SK-N-SH (cell line): ENCODE results near the gene MRPL24.

ENCODE experiments used
- EZH2phosphoT487 ChIP-seq: fragments of 200-600 bp; sonication (generic); IDR thresholded peaks from 2 replicates; pipeline ENCODE4 v1.6.1; 2017; ENCODE audit warnings: low read depth, mixed run types, mild to moderate bottlenecking, antibody characterized with exemption, moderate library complexity, borderline replicate concordance
- FOSL2 ChIP-seq: IDR thresholded peaks from 2 replicates; pipeline ENCODE4 v1.4.0; 2012; ENCODE audit warnings: low read depth, mild to moderate bottlenecking, moderate library complexity, borderline replicate concordance
- PBX3 ChIP-seq: IDR thresholded peaks from 2 replicates; pipeline ENCODE4; 2012
- POLR2AphosphoS5 ChIP-seq: IDR thresholded peaks from 2 replicates; pipeline ENCODE4 v1.6.1; 2012; ENCODE audit warnings: low read depth, low read length
- RCOR1 ChIP-seq: fragments of 150-350 bp; IDR thresholded peaks from 2 replicates; pipeline ENCODE4 v1.6.1; 2017; ENCODE audit warnings: antibody characterized with exemption, low read length
- RXRA ChIP-seq: IDR thresholded peaks from 2 replicates; pipeline ENCODE4 v1.4.0; 2012; ENCODE audit warnings: low read depth, mild to moderate bottlenecking, borderline replicate concordance
- YY1 ChIP-seq: IDR thresholded peaks from 2 replicates; pipeline ENCODE4 v1.4.0; 2012; ENCODE audit warnings: low read depth, mild to moderate bottlenecking
- TF ChIP-seq, protein P1 (sequence below): IDR thresholded peaks from 2 replicates; pipeline ENCODE4 v1.4.0; 2012; ENCODE audit warnings: low read depth
- TF ChIP-seq, protein P2 (sequence below): fragments of 200-600 bp; sonication (generic); IDR thresholded peaks from 2 replicates; pipeline ENCODE4 v1.6.1; 2017; ENCODE audit warnings: antibody characterized with exemption, mild to moderate bottlenecking, moderate library complexity
- TF ChIP-seq, protein P3 (sequence below): IDR thresholded peaks from 2 replicates; pipeline ENCODE4 v1.4.0; 2012; ENCODE audit warnings: low read depth, borderline replicate concordance
- TF ChIP-seq, protein P4 (sequence below): fragments of 150-350 bp; IDR thresholded peaks from 2 replicates; pipeline ENCODE4 v1.6.1; 2017; ENCODE audit warnings: antibody characterized with exemption, low read length, low read depth, borderline replicate concordance

DNA sequence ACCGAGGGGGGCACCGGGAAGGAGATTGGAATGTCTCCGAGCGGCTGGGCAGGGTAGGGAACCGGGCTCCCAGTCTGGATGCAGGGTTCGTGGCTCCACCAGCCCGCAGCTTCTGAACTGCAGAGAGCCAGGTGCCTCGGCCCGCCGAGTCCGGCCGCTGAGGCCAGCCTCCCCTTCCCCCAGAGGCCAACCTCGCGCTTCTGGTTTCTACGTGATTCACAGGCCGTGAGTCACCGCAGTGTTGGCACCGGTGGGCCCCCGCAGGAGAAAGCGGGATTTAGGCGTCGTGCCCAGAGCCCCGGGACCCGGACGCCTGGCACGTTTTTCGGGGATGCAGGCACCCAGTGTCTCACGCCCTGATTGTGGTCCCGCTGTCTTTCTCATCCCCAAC lies 36.0 kb downstream of the MRPL24 start:
- TF ChIP-seq FOSL2 (peak; percentile 96), EZH2phosphoT487 (no peak), RXRA (no peak; the same call in 1 of the 2 replicates), PBX3 (peak; percentile 28; the same call in 1 of the 2 replicates), POLR2AphosphoS5 (no peak), RCOR1 (no peak), YY1 (no peak)
- TF ChIP-seq, protein P1, sequence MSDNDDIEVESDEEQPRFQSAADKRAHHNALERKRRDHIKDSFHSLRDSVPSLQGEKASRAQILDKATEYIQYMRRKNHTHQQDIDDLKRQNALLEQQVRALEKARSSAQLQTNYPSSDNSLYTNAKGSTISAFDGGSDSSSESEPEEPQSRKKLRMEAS, result peak; percentile 90
- TF ChIP-seq, protein P2, sequence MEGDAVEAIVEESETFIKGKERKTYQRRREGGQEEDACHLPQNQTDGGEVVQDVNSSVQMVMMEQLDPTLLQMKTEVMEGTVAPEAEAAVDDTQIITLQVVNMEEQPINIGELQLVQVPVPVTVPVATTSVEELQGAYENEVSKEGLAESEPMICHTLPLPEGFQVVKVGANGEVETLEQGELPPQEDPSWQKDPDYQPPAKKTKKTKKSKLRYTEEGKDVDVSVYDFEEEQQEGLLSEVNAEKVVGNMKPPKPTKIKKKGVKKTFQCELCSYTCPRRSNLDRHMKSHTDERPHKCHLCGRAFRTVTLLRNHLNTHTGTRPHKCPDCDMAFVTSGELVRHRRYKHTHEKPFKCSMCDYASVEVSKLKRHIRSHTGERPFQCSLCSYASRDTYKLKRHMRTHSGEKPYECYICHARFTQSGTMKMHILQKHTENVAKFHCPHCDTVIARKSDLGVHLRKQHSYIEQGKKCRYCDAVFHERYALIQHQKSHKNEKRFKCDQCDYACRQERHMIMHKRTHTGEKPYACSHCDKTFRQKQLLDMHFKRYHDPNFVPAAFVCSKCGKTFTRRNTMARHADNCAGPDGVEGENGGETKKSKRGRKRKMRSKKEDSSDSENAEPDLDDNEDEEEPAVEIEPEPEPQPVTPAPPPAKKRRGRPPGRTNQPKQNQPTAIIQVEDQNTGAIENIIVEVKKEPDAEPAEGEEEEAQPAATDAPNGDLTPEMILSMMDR, result no peak
- TF ChIP-seq, protein P3, sequence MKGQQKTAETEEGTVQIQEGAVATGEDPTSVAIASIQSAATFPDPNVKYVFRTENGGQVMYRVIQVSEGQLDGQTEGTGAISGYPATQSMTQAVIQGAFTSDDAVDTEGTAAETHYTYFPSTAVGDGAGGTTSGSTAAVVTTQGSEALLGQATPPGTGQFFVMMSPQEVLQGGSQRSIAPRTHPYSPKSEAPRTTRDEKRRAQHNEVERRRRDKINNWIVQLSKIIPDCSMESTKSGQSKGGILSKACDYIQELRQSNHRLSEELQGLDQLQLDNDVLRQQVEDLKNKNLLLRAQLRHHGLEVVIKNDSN, result no peak
- TF ChIP-seq, protein P4, sequence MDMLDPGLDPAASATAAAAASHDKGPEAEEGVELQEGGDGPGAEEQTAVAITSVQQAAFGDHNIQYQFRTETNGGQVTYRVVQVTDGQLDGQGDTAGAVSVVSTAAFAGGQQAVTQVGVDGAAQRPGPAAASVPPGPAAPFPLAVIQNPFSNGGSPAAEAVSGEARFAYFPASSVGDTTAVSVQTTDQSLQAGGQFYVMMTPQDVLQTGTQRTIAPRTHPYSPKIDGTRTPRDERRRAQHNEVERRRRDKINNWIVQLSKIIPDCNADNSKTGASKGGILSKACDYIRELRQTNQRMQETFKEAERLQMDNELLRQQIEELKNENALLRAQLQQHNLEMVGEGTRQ, result no peak
